CD4-positive, alpha-beta T cell treated with Interleukin-6 at 100 ng/mL for 8 hours (primary cell): Measurements from ENCODE around the gene RFX1.
A peak's percentile ranks its signal among the peaks of the same experiment; 100 is the strongest.

Experiments used
- DNase-seq: peaks from one replicate; pipeline ENCODE4 v3.0.0-alpha.2; 2020; ENCODE audit warnings: mixed read lengths, low spot score

RFX1 gene

DNA sequence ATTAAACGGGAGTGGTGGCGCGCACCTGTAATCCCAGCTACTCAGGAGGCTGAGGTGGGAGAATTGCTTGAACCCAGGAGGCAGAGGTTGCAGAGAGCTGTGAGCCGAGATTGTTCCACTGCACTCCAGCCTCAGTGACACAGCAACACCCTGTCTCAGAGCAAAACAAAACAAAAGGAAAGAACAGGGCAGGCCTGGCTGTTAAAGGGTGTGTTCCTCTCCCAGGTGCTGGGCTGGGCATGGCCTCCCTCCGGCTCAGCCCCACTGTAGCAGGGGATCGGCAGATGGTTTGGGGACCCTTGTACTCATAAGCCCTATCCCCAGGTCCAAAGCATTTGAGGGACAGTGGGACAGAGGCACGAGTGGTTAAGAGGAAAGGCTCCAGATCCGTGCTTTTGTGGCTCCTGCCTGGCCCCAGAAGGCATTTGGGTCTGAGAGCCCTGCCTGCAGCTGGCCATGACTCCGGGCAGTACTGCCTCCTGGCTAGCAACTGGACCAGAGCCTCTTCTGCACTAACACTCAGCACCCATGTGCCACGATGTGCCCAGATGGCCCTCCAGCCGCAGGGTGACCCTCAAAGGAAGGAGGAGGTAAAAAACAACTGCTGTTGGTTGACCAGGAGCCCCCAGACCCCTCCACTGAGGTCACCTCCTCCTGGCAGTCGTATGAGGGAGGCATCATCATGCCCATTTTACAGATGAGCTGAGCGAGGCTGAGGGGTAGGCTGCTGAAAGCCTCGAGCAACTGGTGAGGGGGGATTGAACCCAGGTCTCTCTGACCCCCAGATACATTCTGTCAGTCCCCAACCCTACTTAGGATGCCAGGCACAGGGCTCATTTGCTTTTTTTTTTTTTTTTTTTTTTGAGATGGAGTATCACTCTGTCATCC, 10.0 kb downstream of the RFX1 start:
- no peak for DNase-seq

GRCh38 chr19:13995017-13995728, 10.9 kb downstream of the RFX1 start:
- DNase-seq, result no peak

DNA sequence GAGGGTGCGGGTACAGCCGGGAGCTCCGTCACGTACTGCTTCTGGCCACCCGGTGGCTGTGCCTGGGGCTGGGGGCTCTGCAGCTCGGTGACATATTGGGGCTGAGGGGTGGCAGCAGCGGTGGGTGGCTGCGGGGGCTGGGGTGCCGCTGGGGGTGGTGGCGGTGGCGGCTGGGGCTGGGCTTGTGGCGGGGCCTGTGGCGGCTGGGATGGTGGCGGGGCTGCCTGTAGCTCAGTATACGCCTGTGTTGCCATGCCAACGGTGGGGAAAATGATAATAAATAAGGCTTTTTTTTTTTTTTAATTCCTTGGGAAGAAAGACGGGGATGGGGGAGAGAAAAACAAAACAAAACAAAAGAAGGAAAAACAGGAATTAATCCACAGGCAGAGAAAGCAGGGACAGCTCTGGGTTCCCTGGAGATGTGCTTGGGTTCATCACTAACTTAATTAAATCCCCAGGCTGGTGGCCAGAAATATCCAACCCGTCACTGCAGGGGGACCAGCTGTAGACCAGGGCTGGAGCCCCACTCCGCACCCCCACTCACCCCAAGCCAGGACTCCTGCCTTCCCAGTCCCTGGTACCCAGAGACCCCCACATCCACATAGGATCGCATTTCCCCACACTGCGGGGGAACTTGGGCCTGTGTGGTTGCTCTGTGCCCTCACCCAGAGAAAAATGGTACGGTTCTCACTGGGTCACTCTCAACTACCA, 12.4 kb downstream of the RFX1 start:
- DNase-seq, result no peak

DNA sequence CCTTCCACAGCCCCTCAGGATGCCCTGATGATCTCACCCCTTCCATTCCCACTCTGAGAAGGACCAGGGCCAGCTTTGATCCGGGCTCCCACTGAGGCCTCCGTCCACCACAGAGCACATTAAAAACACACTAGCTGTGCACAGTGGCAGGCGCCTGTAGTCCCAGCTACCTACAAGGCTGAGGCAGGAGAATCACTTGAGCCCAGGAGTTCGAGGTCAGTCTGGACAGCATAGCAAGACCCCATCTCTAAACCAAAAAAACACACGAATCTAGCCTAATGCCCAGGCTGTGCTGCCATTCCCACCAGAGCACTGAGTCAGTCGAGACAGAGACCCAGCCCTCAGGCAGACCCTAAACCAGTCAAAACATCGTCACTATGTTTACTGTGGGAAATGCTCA, 14.1 kb downstream of the RFX1 start:
- DNase-seq, result no peak

- DNase-seq, result no peak
Observed at GRCh38 chr19:13990085-13990484, 16.0 kb downstream of the RFX1 start.

GRCh38 chr19:13989487-13989886, 16.6 kb downstream of the RFX1 start:
- DNase-seq, result no peak

- DNase-seq, result no peak
Observed at GRCh38 chr19:13987101-13987890, 18.8 kb downstream of the RFX1 start.

GRCh38 chr19:13986348-13986904, 19.7 kb downstream of the RFX1 start:
- DNase-seq, result peak; percentile 99

GRCh38 chr19:13985771-13986347, 20.3 kb downstream of the RFX1 start:
- DNase-seq, result no peak

- no peak for DNase-seq
Observed at GRCh38 chr19:13984875-13985741, 21.0 kb downstream of the RFX1 start.

GRCh38 chr19:13984186-13984585, 21.9 kb downstream of the RFX1 start:
- DNase-seq, result no peak

DNA sequence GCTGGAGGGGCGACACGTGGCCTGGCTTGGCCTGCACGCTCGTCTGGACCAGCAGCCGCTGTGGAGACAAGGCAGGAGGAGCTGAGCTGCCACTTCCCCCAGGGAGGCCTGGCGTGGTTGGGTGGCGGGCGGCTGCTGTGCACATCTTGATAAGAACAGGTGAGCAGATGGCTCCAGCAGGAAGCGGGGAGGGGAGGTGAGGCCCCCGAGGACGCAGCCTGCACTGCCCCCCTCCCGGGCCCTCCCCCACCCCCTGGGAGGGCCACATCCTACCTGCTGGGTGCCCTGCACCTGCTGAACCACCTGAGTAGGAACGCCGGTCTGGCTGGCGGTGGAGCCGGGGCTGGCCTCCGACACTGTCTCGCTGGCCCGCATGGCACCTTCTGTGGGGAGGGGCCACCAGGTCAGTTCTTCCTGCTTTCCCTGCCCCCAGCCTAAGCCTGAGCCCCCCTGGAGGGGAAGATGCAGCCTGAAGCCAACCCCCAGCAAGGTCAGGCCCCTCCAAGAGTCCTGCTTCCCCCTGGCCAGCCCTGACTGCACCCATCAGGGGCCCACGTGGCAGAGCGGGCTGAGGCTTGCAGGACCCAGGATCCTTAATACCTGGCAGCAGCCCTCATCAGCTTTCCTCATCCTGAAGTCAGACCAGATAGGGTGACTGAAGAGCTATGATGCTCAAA, 22.8 kb downstream of the RFX1 start:
- peak; percentile 72 for DNase-seq

DNA sequence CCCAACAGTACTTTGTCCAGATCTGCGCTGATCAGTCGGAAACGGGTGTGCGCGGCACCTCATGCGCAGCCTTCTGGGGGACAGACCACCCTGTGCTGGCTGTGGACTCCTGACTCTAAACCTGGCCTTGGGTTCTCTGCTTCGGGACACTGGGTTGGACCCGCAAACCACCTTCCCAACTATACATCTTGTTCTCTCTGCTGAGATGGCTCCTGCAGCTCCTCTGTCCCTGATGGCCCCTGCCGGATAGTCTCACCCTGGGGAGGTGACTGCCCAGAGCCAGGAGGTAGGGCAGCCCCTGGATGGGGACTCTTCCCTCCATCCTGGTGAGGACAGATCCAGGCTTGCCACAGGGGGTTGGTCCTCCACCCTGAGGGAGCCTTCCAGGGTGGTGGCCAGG, 23.3 kb downstream of the RFX1 start:
- no peak for DNase-seq

- DNase-seq, result no peak
Observed at GRCh38 chr19:13981988-13982501, 24.1 kb downstream of the RFX1 start.

- no peak for DNase-seq
Observed at GRCh38 chr19:13981467-13981866, 24.7 kb downstream of the RFX1 start.

GRCh38 chr19:13981021-13981420, 25.1 kb downstream of the RFX1 start:
- DNase-seq, result no peak

- no peak for DNase-seq
Observed at GRCh38 chr19:13980340-13980739, 25.8 kb downstream of the RFX1 start.

GRCh38 chr19:13979686-13980085, 26.4 kb downstream of the RFX1 start:
- DNase-seq, result no peak

GRCh38 chr19:13979244-13979615, 26.9 kb downstream of the RFX1 start:
- no peak for DNase-seq
